Transverse colon (tissue), 4 donors: ENCODE results near the gene DGKE. TPM values are rescaled to one million over a fixed set of nuclear protein-coding genes. Genes with fewer than 3 reads are reported as not detected.

Source experiments
- DNase-seq: peaks from one replicate; pipeline ENCODE4 v3.0.0-alpha.2; 2019
- H3K27ac ChIP-seq, 4 donors: fragments of 200-600 bp; sonication (generic); 2 replicates each; pipeline ENCODE4 v1.5.1; 2016 to 2018; ENCODE audit warnings: inconsistent platforms in 4 of 4
- H3K27me3 ChIP-seq: fragments of 200-600 bp; sonication (generic); 2 replicates; pipeline ENCODE4 v1.5.1; 2017; ENCODE audit warnings: inconsistent platforms
- H3K36me3 ChIP-seq, 4 donors: fragments of 200-600 bp; sonication (generic); 2 replicates each; pipeline ENCODE4 v1.5.1; 2017 to 2019; ENCODE audit warnings: inconsistent platforms in 4 of 4
- H3K4me1 ChIP-seq, 4 donors: fragments of 200-600 bp; sonication (generic); 2 replicates each; pipeline ENCODE4 v1.5.1; 2017 to 2020; ENCODE audit warnings: inconsistent platforms in 4 of 4
- H3K4me3 ChIP-seq, 4 donors: fragments of 200-600 bp; sonication (generic); 1 replicate in 1 of 4; 2 replicates in 3 of 4; pipeline versions ENCODE4 v1.5.1 to v1.6.1; 2017 to 2019; ENCODE audit warnings: inconsistent platforms in 4 of 4
- H3K9me3 ChIP-seq, 2 donors: fragments of 200-600 bp; sonication (generic); 2 replicates each; pipeline ENCODE4 v1.5.1; 2017 to 2019; ENCODE audit warnings: inconsistent platforms in 2 of 2
- CTCF ChIP-seq, 5 experiments: fragments of 200-600 bp in 3 of 5; fragments of 450-650 bp in 2 of 5; sonication (generic) in 3 of 5; IDR thresholded peaks; 1 replicate in 2 of 5; 2 replicates in 3 of 5; pipeline ENCODE4 v1.5.1; 2016 to 2017; ENCODE audit warnings: antibody characterized with exemption in 5 of 5, inconsistent platforms in 3 of 5, mild to moderate bottlenecking in 2 of 5, moderate library complexity in 1 of 5
- EP300 ChIP-seq: sonication (generic); formaldehyde crosslinking; IDR thresholded peaks from one replicate; pipeline ENCODE4 v1.6.1; 2017; ENCODE audit warnings: antibody characterized with exemption, low read depth
- POLR2A ChIP-seq: fragments of 450-650 bp; IDR thresholded peaks from one replicate; pipeline ENCODE4 v1.6.1; 2016; ENCODE audit warnings: antibody characterized with exemption, mild to moderate bottlenecking, moderate library complexity
- POLR2AphosphoS5 ChIP-seq, 3 donors: sonication (generic); formaldehyde crosslinking; IDR thresholded peaks; one replicate each; pipeline ENCODE4 v1.6.1; 2016; ENCODE audit warnings: antibody characterized with exemption in 3 of 3
- WGBS, 2 donors: methylation state at CpG; one replicate each; pipeline ENCODE4 v1.1.5; 2018; ENCODE audit warnings: low coverage in 1 of 2; 5-methylcytosine and 5-hydroxymethylcytosine counted together
- in situ Hi-C, 4 donors: fragments of 200-750 bp; cut with MboI; loops; one replicate each; pipeline versions ENCODE4 v1.15.0 to v1.15.1; 2017; ENCODE audit warnings: low sequenced_read_pairs in 3 of 4, low pct_ligation_motif_present in 1 of 4, low pct_unique_long_range_greater_than_20kb in 1 of 4
- intact Hi-C: fragments of 100-400 bp; cut with DNase I; formaldehyde crosslinking; loops from one replicate; pipeline ENCODE4 v1.15.1; 2023; ENCODE audit warnings: low total_unique reads
- total RNA-seq, 4 donors: library from RNA; depleted of rRNA; stranded (reverse); fragments of >200 nt; gene quantifications; one replicate each; pipeline ENCODE4 v1.1.0, GENCODE V29; 2016

Gene DGKE
- total RNA-seq, 4 donors from 2014 or later, result 2.6 to 35.9 (median 11.4) TPM

- Histone ChIP-seq H3K27me3 (no peaks in the 10 kb centered on the region), H3K4me1 (no peaks in the 10 kb centered on the region), H3K9me3 (no peaks in the 10 kb centered on the region), H3K4me3 (no peak overlapping the region), H3K36me3 (peaks cover 0 to 12% (median 4%) of the 10 kb centered on the region in 4 donors), H3K27ac (no peak overlapping the region)
- intact Hi-C loops, result no loop called here
- TF ChIP-seq CTCF (IDR thresholded peaks at IDR 0.05) (no peak), POLR2AphosphoS5 (IDR thresholded peaks at IDR 0.05) (no peak), POLR2A (no peak), EP300 (no peak)
- no peak for DNase-seq
- in situ Hi-C loops, result no loop called here
- WGBS, 2 donors, result 91% methylated on average over 3 of the region's 3 CpGs; no CpG with 5 or more reads in 1 of the 2 donors
Observed at GRCh38 chr17:56851008-56851407, 17.1 kb downstream of the DGKE start.

GRCh38 chr17:56861899-56862298 lies 27.9 kb downstream of the DGKE start:
- DNase-seq, result no peak
- H3K27ac ChIP-seq, result no peak overlapping the region
- no peaks in the 10 kb centered on the region for H3K9me3 ChIP-seq
- in situ Hi-C loops, result no loop called here
- WGBS, 2 donors, result 95 to 98% methylated on average over 3 of the region's 3 CpGs
- intact Hi-C loops, result no loop called here
- H3K27me3 ChIP-seq, result no peaks in the 10 kb centered on the region
- H3K36me3 ChIP-seq, result peaks cover 0 to 31% (median 0%) of the 10 kb centered on the region in 4 donors
- no peaks in the 10 kb centered on the region for H3K4me1 ChIP-seq
- TF ChIP-seq POLR2AphosphoS5 (IDR thresholded peaks at IDR 0.05), result no peak
- no peak for TF ChIP-seq POLR2A
- no peak for TF ChIP-seq EP300
- TF ChIP-seq CTCF (IDR thresholded peaks at IDR 0.05), result no peak
- H3K4me3 ChIP-seq, result no peak overlapping the region

GRCh38 chr17:56863974-56864373 lies 30.0 kb downstream of the DGKE start:
- in situ Hi-C loops, result no loop called here
- DNase-seq, result no peak
- WGBS, 2 donors, result 78 to 93% methylated on average over 3 of the region's 3 CpGs
- TF ChIP-seq EP300 (no peak), CTCF (IDR thresholded peaks at IDR 0.05) (no peak), POLR2AphosphoS5 (IDR thresholded peaks at IDR 0.05) (no peak), POLR2A (no peak)
- Histone ChIP-seq H3K27me3 (no peaks in the 10 kb centered on the region), H3K9me3 (no peaks in the 10 kb centered on the region), H3K4me1 (peaks cover 0 to 10% (median 8%) of the 10 kb centered on the region in 4 donors), H3K36me3 (peaks cover 0 to 23% (median 0%) of the 10 kb centered on the region in 4 donors), H3K4me3 (no peak overlapping the region), H3K27ac (no peak overlapping the region)
- intact Hi-C loops, result no loop called here

- H3K9me3 ChIP-seq, result no peaks in the 10 kb centered on the region
- peaks cover 0 to 15% (median 0%) of the 10 kb centered on the region in 4 donors for H3K36me3 ChIP-seq
- no peak overlapping the region for H3K27ac ChIP-seq
- no peak for DNase-seq
- H3K27me3 ChIP-seq, result no peaks in the 10 kb centered on the region
- 95 to 97% methylated on average over 5 of the region's 5 CpGs for WGBS, 2 donors
- TF ChIP-seq POLR2A (no peak), EP300 (no peak), CTCF (IDR thresholded peaks at IDR 0.05) (no peak), POLR2AphosphoS5 (IDR thresholded peaks at IDR 0.05) (no peak)
- in situ Hi-C loops (no loop called here), intact Hi-C loops (no loop called here)
- peaks cover 0 to 10% (median 8%) of the 10 kb centered on the region in 4 donors for H3K4me1 ChIP-seq
- no peak overlapping the region for H3K4me3 ChIP-seq
Observed at GRCh38 chr17:56866076-56866475, 32.1 kb downstream of the DGKE start.
